B cell (primary cell): ENCODE results near the gene SCP2.

Experiments
- EZH2 ChIP-seq: IDR thresholded peaks from 2 replicates; pipeline ENCODE4 v1.6.1; 2012; ENCODE audit warnings: borderline replicate concordance, low read depth, mild to moderate bottlenecking, moderate library complexity, low read length; ENCODE audit not compliant: insufficient read depth, poor library complexity, severe bottlenecking
- TF ChIP-seq, protein P1 (sequence below): fragments of 200-600 bp; IDR thresholded peaks from one replicate; pipeline ENCODE4 v1.8.0; 2022; ENCODE audit warnings: antibody characterized with exemption, mild to moderate bottlenecking

DNA sequence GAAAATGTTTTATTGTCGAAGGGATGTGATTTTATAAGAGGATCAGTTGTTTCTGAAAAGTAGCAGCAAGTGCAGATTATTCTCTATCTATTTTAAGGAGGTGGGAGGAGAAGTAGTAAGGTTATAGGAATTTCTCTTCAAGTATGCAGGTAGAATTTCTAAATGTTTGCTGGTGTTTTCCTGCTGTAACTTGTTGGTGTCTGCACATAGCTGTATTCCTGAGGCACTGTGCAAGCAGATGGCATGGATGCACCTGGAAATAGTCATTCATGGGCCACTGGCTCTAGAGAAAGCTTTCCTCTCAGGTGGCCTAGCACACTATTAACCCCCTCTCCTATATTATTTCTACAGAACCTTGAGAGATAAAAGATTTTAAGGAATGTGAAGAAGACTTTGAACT lies 104.7 kb downstream of the SCP2 start:
- TF ChIP-seq, protein P1, sequence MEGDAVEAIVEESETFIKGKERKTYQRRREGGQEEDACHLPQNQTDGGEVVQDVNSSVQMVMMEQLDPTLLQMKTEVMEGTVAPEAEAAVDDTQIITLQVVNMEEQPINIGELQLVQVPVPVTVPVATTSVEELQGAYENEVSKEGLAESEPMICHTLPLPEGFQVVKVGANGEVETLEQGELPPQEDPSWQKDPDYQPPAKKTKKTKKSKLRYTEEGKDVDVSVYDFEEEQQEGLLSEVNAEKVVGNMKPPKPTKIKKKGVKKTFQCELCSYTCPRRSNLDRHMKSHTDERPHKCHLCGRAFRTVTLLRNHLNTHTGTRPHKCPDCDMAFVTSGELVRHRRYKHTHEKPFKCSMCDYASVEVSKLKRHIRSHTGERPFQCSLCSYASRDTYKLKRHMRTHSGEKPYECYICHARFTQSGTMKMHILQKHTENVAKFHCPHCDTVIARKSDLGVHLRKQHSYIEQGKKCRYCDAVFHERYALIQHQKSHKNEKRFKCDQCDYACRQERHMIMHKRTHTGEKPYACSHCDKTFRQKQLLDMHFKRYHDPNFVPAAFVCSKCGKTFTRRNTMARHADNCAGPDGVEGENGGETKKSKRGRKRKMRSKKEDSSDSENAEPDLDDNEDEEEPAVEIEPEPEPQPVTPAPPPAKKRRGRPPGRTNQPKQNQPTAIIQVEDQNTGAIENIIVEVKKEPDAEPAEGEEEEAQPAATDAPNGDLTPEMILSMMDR, result no peak
- TF ChIP-seq EZH2, result no peak
